Lung (tissue), 12 donors: ENCODE data around the gene MLLT3. TPM values are rescaled to one million over a fixed set of nuclear protein-coding genes. Genes with fewer than 3 reads are reported as not detected.

Experiments used
- ATAC-seq: fragments of 200-7000 bp; cut with Tn5 transposase; one replicate; pipeline ENCODE4 v1.9.1; 2020; ENCODE audit warnings: moderate number of reproducible peaks; ENCODE audit not compliant: insufficient read depth, low FRiP score
- DNase-seq, 3 donors: peaks; one replicate each; pipeline ENCODE4 v3.0.0-alpha.2; 2013 to 2017
- H3K27ac ChIP-seq, 2 donors: one replicate each; pipeline ENCODE4 v1.5.1; 2013; ENCODE audit warnings: mild to moderate bottlenecking in 2 of 2, moderate library complexity in 2 of 2, control low read depth in 1 of 2, inconsistent platforms in 1 of 2, low read depth in 1 of 2, low read length in 1 of 2
- H3K27me3 ChIP-seq, 3 donors: one replicate each; pipeline ENCODE4 v1.5.1; 2013; ENCODE audit warnings: low read length in 2 of 3; ENCODE audit not compliant: control insufficient read depth in 3 of 3, insufficient read depth in 3 of 3
- H3K36me3 ChIP-seq, 4 donors: one replicate each; pipeline ENCODE4 v1.5.1; 2013; ENCODE audit warnings: low read length in 4 of 4, mild to moderate bottlenecking in 1 of 4, moderate library complexity in 1 of 4; ENCODE audit not compliant: control insufficient read depth in 4 of 4, insufficient read depth in 4 of 4
- H3K4me1 ChIP-seq, 5 donors: one replicate each; pipeline ENCODE4 v1.5.1; 2013; ENCODE audit warnings: low read length in 5 of 5, mild to moderate bottlenecking in 2 of 5, moderate library complexity in 1 of 5; ENCODE audit not compliant: control insufficient read depth in 5 of 5, insufficient read depth in 5 of 5
- H3K4me3 ChIP-seq: one replicate; pipeline ENCODE4 v1.5.1; 2013; ENCODE audit warnings: mild to moderate bottlenecking, control low read depth, moderate library complexity
- H3K9ac ChIP-seq, 2 donors: one replicate each; pipeline ENCODE4 v1.5.1; 2013; ENCODE audit warnings: low read length in 2 of 2, control low read depth in 1 of 2; ENCODE audit not compliant: insufficient read depth in 1 of 2
- H3K9me3 ChIP-seq, 4 donors: one replicate each; pipeline ENCODE4 v1.5.1; 2013; ENCODE audit warnings: low read length in 3 of 4, mild to moderate bottlenecking in 1 of 4, moderate library complexity in 1 of 4; ENCODE audit not compliant: control insufficient read depth in 4 of 4, insufficient read depth in 3 of 4
- WGBS, 2 donors: extraction: QIAGEN DNeasy Blood & Tissue Kit; methylation state at CpG; one replicate each; pipeline ENCODE4 v1.1.7; 2013; 5-methylcytosine and 5-hydroxymethylcytosine counted together
- polyA plus RNA-seq, 2 donors: library from polyadenylated mRNA; stranded (reverse); fragments of 200-250 nt; gene quantifications; one replicate each; pipeline ENCODE4 v1.2.1, GENCODE V29; 2013
- total RNA-seq, 2 donors: library from RNA; depleted of rRNA in 1 of 2; stranded (reverse); fragments of >200 nt in 1 of 2; gene quantifications; one replicate each; pipeline ENCODE4 v1.2.1, GENCODE V29; 2014 to 2021
- TF ChIP-seq, protein P1 (sequence below): IDR thresholded peaks from 2 replicates; pipeline ENCODE4 v1.5.1; 2012; ENCODE audit warnings: mild to moderate bottlenecking; ENCODE audit errors: control extremely low read depth, extremely low read depth
- donor health status: control.
- donor health status: control.
- donor health status: Bipolar disorder and iron deficiency.
- donor health status: healthy.
- donor health status: DM: yes; HTN: yes; CAD: no.

Gene MLLT3
- total and polyA plus RNA-seq, 4 donors = 7.1 to 43.1 (median 13.7) TPM

DNA sequence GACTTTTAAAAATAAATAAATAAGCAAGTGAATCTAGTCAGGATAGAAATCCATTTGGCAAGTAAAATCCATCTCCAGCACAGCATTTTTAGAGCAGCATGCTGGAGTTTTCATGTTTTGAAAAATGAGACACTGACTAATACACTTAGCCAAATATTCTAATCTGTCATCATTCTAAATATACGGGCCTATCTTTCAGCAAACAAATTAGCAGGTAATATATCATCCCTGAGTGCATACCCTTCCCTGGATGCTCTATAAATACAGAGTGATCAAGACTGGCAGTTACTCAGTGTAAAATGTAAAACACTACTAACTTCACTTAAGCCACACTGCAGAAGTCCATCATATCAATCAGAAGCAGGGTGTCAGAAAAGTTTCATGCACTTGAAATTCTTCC is 58.4 kb downstream of the MLLT3 start:
- Histone ChIP-seq H3K9ac (no peak overlapping the region), H3K27ac (no peak overlapping the region), H3K4me3 (no peak overlapping the region), H3K9me3 (no peaks in the 10 kb centered on the region), H3K36me3 (no peaks in the 10 kb centered on the region), H3K4me1 (peaks cover 0 to 14% (median 11%) of the 10 kb centered on the region in 5 donors), H3K27me3 (no peaks in the 10 kb centered on the region)
- WGBS, 2 donors = 37 to 76% methylated on average over 1 of the region's 1 CpG
- ATAC-seq (no peak), DNase-seq (no peak)
- TF ChIP-seq, protein P1, sequence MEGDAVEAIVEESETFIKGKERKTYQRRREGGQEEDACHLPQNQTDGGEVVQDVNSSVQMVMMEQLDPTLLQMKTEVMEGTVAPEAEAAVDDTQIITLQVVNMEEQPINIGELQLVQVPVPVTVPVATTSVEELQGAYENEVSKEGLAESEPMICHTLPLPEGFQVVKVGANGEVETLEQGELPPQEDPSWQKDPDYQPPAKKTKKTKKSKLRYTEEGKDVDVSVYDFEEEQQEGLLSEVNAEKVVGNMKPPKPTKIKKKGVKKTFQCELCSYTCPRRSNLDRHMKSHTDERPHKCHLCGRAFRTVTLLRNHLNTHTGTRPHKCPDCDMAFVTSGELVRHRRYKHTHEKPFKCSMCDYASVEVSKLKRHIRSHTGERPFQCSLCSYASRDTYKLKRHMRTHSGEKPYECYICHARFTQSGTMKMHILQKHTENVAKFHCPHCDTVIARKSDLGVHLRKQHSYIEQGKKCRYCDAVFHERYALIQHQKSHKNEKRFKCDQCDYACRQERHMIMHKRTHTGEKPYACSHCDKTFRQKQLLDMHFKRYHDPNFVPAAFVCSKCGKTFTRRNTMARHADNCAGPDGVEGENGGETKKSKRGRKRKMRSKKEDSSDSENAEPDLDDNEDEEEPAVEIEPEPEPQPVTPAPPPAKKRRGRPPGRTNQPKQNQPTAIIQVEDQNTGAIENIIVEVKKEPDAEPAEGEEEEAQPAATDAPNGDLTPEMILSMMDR = no peak

DNA sequence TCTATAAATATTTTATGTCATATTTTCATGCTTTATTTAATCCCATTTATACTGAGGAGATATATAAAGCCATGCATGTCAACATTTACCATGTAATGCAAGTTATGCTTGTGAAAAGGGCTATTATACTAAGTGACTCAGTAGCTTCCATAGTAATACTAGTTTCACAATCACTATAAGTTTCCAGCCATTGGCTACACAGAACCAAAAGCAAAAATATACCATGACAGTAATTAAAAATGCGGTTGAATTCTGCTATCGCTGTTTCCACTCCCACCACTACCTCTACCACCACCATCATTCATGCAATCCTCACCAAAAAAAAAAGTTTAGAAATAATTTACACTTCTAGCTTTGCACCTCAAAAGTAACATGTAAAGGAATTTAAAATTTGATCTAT is 60.2 kb downstream of the MLLT3 start:
- no peaks in the 10 kb centered on the region for H3K27me3 ChIP-seq
- ATAC-seq (no peak), DNase-seq (no peak)
- H3K27ac ChIP-seq = no peak overlapping the region
- 93 to 96% methylated on average over 2 of the region's 2 CpGs for WGBS, 2 donors
- H3K9me3 ChIP-seq = no peaks in the 10 kb centered on the region
- no peaks in the 10 kb centered on the region for H3K36me3 ChIP-seq
- peaks cover 2 to 18% (median 16%) of the 10 kb centered on the region in 5 donors for H3K4me1 ChIP-seq
- H3K4me3 ChIP-seq = no peak overlapping the region
- TF ChIP-seq, protein P1 = no peak
- H3K9ac ChIP-seq = no peak overlapping the region

DNA sequence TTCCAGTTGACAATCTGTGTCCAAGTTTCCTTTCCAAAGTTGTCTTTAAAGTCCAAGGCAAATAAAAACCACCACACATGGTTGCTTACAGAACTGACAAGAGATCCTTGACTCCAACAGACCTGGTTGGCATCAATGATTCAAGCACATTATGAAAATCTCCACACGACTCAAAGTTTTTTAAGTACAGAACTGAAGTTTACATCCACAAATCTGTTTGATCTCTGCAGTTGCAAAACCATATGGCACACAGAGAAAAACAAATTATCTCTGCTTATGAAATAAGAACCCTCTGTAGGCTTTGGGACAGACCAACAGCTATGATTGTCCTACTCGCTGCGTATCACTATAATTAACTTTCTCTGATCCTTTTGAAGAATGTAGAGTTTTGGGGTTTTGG is 60.8 kb downstream of the MLLT3 start:
- H3K4me1 ChIP-seq = peaks cover 2 to 18% (median 16%) of the 10 kb centered on the region in 5 donors

More for the DNA sequence above, 60.8 kb downstream of the MLLT3 start:
- peak in 2 of 3 donors; percentile 27 to 57 for DNase-seq
- H3K36me3 ChIP-seq = no peaks in the 10 kb centered on the region
- TF ChIP-seq, protein P1 = no peak
- ATAC-seq = no peak
- H3K4me3 ChIP-seq = no peak overlapping the region
- no peaks in the 10 kb centered on the region for H3K9me3 ChIP-seq
- no peaks in the 10 kb centered on the region for H3K27me3 ChIP-seq
- no peak overlapping the region for H3K27ac ChIP-seq
- WGBS, 2 donors = 77 to 85% methylated on average over 3 of the region's 3 CpGs
- H3K9ac ChIP-seq = no peak overlapping the region
